Neural cell (in vitro differentiated cells): ENCODE data around the gene SBNO2. TPM values are rescaled to one million over a fixed set of nuclear protein-coding genes. Genes with fewer than 3 reads are reported as not detected.

Experiments used
- H2AFZ ChIP-seq: fragments of 200-600, 300-800 bp; sonication (generic), shearing (Covaris generic); 2 replicates; pipeline ENCODE4 v1.6.0; 2014; ENCODE audit warnings: low read depth, mild to moderate bottlenecking, antibody characterized with exemption, low read length, moderate library complexity
- H3F3A ChIP-seq: fragments of 200-600 bp; shearing (Covaris generic); 2 replicates; pipeline ENCODE4 v1.6.1; 2016; ENCODE audit warnings: mild to moderate bottlenecking, moderate library complexity, mixed read lengths, antibody characterized with exemption, low read length; ENCODE audit not compliant: insufficient read depth, poor library complexity, severe bottlenecking
- H3K27ac ChIP-seq: fragments of 200-600, 300-800 bp; sonication (generic), shearing (Covaris generic); 2 replicates; pipeline ENCODE4 v1.5.1; 2014; ENCODE audit warnings: mild to moderate bottlenecking, low read length, moderate library complexity
- H3K27me3 ChIP-seq: fragments of 300-800, 200-600 bp; sonication (generic), shearing (Covaris generic); 2 replicates; pipeline ENCODE4 v1.6.0; 2014; ENCODE audit warnings: mild to moderate bottlenecking, low read depth, low read length, moderate library complexity; ENCODE audit not compliant: insufficient read depth
- H3K36me3 ChIP-seq: fragments of 300-800, 200-600 bp; sonication (generic), shearing (Covaris generic); 2 replicates; pipeline ENCODE4 v1.5.1; 2014; ENCODE audit warnings: mild to moderate bottlenecking, antibody characterized with exemption, low read length, moderate library complexity; ENCODE audit not compliant: insufficient read depth
- H3K4me2 ChIP-seq: fragments of 300-800, 200-600 bp; sonication (generic), shearing (Covaris generic); 2 replicates; pipeline ENCODE4 v1.6.0; 2014; ENCODE audit warnings: mild to moderate bottlenecking, low read length
- H3K4me3 ChIP-seq: fragments of 300-800, 200-600 bp; sonication (generic), shearing (Covaris generic); 2 replicates; pipeline ENCODE4 v1.5.1; 2014; ENCODE audit warnings: mild to moderate bottlenecking, low read length, moderate library complexity
- H3K79me2 ChIP-seq: fragments of 200-600 bp; shearing (Covaris generic); replicated peaks from 2 replicates; pipeline ENCODE4 v1.6.0; 2014; ENCODE audit warnings: mild to moderate bottlenecking, low read length, moderate library complexity; ENCODE audit not compliant: insufficient read depth
- H3K9ac ChIP-seq: fragments of 300-800, 200-600 bp; sonication (generic), shearing (Covaris generic); 2 replicates; pipeline ENCODE4 v1.6.1; 2016; ENCODE audit warnings: mild to moderate bottlenecking, low read length, mixed read lengths
- H3K9me2 ChIP-seq: fragments of 200-600 bp; shearing (Covaris generic); 2 replicates; pipeline ENCODE4 v1.6.1; 2016; ENCODE audit warnings: mild to moderate bottlenecking, low read length, mixed read lengths; ENCODE audit not compliant: insufficient read depth
- H3K9me3 ChIP-seq: fragments of 200-600, 300-800 bp; sonication (generic), shearing (Covaris generic); 2 replicates; pipeline ENCODE4 v1.6.1; 2016; ENCODE audit warnings: mild to moderate bottlenecking, mixed run types, low read length, moderate library complexity, mixed read lengths
- H4K20me1 ChIP-seq: fragments of 200-600 bp; shearing (Covaris generic); 2 replicates; pipeline ENCODE4 v1.6.1; 2016; ENCODE audit warnings: mild to moderate bottlenecking, mixed run types; ENCODE audit not compliant: insufficient read depth
- CTCF ChIP-seq: fragments of 450-650 bp; IDR thresholded peaks from 2 replicates; pipeline ENCODE4 v1.5.1; 2014; ENCODE audit warnings: antibody characterized with exemption, mild to moderate bottlenecking, moderate library complexity; ENCODE audit not compliant: poor library complexity, severe bottlenecking
- EP300 ChIP-seq: fragments of 450-650 bp; conservative IDR thresholded peaks from 2 replicates; pipeline ENCODE4 v1.6.1; 2014; ENCODE audit warnings: antibody characterized with exemption, mild to moderate bottlenecking, moderate library complexity; ENCODE audit not compliant: poor library complexity, severe bottlenecking
- EZH2 ChIP-seq: fragments of 200-600, 300-800 bp; shearing (Covaris generic), sonication (generic); IDR thresholded peaks from 2 replicates; pipeline ENCODE4 v1.6.1; 2014; ENCODE audit warnings: antibody characterized with exemption, low read length, borderline replicate concordance, mild to moderate bottlenecking; ENCODE audit not compliant: insufficient read depth, poor library complexity, severe bottlenecking
- MXI1 ChIP-seq: fragments of 450-650 bp; conservative IDR thresholded peaks from 2 replicates; pipeline ENCODE4 v1.6.1; 2014; ENCODE audit warnings: antibody characterized with exemption, mild to moderate bottlenecking; ENCODE audit not compliant: poor library complexity, severe bottlenecking
- POLR2AphosphoS5 ChIP-seq: IDR thresholded peaks from 2 replicates; pipeline ENCODE4 v1.6.1; 2012
- RAD21 ChIP-seq: fragments of 450-650 bp; conservative IDR thresholded peaks from 2 replicates; pipeline ENCODE4 v1.6.1; 2014; ENCODE audit warnings: antibody characterized with exemption, mild to moderate bottlenecking, moderate library complexity
- REST ChIP-seq: IDR thresholded peaks from 2 replicates; pipeline ENCODE4 v1.6.1; 2012; ENCODE audit warnings: borderline replicate concordance
- TAF1 ChIP-seq: IDR thresholded peaks from 2 replicates; pipeline ENCODE4 v1.6.1; 2012; ENCODE audit warnings: low read depth
- polyA plus RNA-seq: library from polyadenylated mRNA; depleted of rRNA; stranded (reverse); fragments of >200 nt; gene quantifications from 2 replicates; pipeline ENCODE4 v1.2.3, GENCODE V29; 2014

Gene SBNO2
- polyA plus RNA-seq, 1 donor from 2014 or later: 4.8 TPM

- H3K27me3 ChIP-seq: no peaks in the 10 kb centered on the region
- H4K20me1 ChIP-seq: no peaks in the 10 kb centered on the region
- no peak overlapping the region for H3K27ac ChIP-seq
- H3K9me3 ChIP-seq: no peaks in the 10 kb centered on the region
- H3K9ac ChIP-seq: no peak overlapping the region
- no peaks in the 10 kb centered on the region for H3F3A ChIP-seq
- no peak overlapping the region for H3K4me2 ChIP-seq
- no peak overlapping the region for H3K4me3 ChIP-seq
- no peaks in the 10 kb centered on the region for H3K9me2 ChIP-seq
- TF ChIP-seq REST (no peak), RAD21 (no peak), MXI1 (no peak), EP300 (no peak)
- H3K36me3 ChIP-seq: no peaks in the 10 kb centered on the region
- H3K79me2 ChIP-seq: peaks cover 7% of the 10 kb centered on the region
- H2AFZ ChIP-seq: no peak overlapping the region
Observed at GRCh38 chr19:1219786-1220476, 45.9 kb upstream of the SBNO2 start.

- no peaks in the 10 kb centered on the region for H4K20me1 ChIP-seq
- no peaks in the 10 kb centered on the region for H3F3A ChIP-seq
- no peak overlapping the region for H3K27ac ChIP-seq
- no peak overlapping the region for H3K9ac ChIP-seq
- H3K9me3 ChIP-seq: no peaks in the 10 kb centered on the region
- H2AFZ ChIP-seq: no peak overlapping the region
- no peak overlapping the region for H3K4me2 ChIP-seq
- H3K36me3 ChIP-seq: no peaks in the 10 kb centered on the region
- peaks cover 9% of the 10 kb centered on the region for H3K79me2 ChIP-seq
- H3K27me3 ChIP-seq: no peaks in the 10 kb centered on the region
- TF ChIP-seq CTCF: no peak
- TF ChIP-seq TAF1: no peak
- no peak for TF ChIP-seq EZH2
- no peak for TF ChIP-seq EP300
- TF ChIP-seq RAD21: no peak
- no peak for TF ChIP-seq POLR2AphosphoS5
- no peak for TF ChIP-seq MXI1
- H3K9me2 ChIP-seq: no peaks in the 10 kb centered on the region
- H3K4me3 ChIP-seq: no peak overlapping the region
Observed at GRCh38 chr19:1218751-1219567, 44.9 kb upstream of the SBNO2 start.
